OCI-LY1 (cell line): Measurements from ENCODE around the gene TMEM9.

Experiments
- EZH2 ChIP-seq: fragments of 200-600 bp; sonication (generic), shearing (Covaris generic); IDR thresholded peaks from 2 replicates; pipeline ENCODE4 v1.8.0; 2017; ENCODE audit warnings: borderline replicate concordance, mixed run types, mild to moderate bottlenecking, antibody characterized with exemption, low read length, moderate library complexity, mixed read lengths
- TF ChIP-seq, protein P1 (sequence below): fragments of 200-600 bp; sonication (generic), shearing (Covaris generic); IDR thresholded peaks from 2 replicates; pipeline ENCODE4 v1.5.1; 2017; ENCODE audit warnings: mild to moderate bottlenecking, antibody characterized with exemption, low read length, moderate library complexity, mixed read lengths

DNA sequence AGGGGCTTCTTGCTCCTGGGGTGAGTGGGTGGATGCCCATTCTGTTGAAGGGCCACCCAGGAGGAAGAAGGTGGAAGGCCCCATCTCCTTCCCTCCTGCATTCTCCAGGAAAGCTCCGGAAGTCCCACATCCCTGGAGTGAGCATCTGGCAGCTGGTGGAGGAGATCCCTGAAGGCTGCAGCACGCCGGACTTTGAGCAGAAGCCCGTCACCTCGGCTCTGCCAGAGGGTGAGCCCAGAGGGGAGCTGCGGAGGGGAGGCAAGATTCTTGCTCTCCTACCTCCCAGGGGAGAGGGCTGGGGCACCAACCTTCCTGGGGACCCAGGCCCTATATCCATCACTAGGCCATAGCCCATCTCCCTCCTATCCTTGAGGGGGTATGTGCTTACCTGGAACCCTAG lies 39.8 kb upstream of the TMEM9 start:
- no peak for TF ChIP-seq EZH2
- TF ChIP-seq, protein P1, sequence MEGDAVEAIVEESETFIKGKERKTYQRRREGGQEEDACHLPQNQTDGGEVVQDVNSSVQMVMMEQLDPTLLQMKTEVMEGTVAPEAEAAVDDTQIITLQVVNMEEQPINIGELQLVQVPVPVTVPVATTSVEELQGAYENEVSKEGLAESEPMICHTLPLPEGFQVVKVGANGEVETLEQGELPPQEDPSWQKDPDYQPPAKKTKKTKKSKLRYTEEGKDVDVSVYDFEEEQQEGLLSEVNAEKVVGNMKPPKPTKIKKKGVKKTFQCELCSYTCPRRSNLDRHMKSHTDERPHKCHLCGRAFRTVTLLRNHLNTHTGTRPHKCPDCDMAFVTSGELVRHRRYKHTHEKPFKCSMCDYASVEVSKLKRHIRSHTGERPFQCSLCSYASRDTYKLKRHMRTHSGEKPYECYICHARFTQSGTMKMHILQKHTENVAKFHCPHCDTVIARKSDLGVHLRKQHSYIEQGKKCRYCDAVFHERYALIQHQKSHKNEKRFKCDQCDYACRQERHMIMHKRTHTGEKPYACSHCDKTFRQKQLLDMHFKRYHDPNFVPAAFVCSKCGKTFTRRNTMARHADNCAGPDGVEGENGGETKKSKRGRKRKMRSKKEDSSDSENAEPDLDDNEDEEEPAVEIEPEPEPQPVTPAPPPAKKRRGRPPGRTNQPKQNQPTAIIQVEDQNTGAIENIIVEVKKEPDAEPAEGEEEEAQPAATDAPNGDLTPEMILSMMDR, result no peak
